Stimulated activated CD8-positive, alpha-beta memory T cell treated with anti-CD3 and anti-CD28 coated beads, Interleukin-12 subunit alpha, Interleukin-12 subunit beta, amount 100 ng/mL, for 24 hours (primary cell): Measurements from ENCODE around the gene GLI1.

Experiments
- DNase-seq: peaks from one replicate; pipeline ENCODE4 v3.0.0-alpha.2; 2020; ENCODE audit errors: extremely low read depth

GLI1 gene

DNA sequence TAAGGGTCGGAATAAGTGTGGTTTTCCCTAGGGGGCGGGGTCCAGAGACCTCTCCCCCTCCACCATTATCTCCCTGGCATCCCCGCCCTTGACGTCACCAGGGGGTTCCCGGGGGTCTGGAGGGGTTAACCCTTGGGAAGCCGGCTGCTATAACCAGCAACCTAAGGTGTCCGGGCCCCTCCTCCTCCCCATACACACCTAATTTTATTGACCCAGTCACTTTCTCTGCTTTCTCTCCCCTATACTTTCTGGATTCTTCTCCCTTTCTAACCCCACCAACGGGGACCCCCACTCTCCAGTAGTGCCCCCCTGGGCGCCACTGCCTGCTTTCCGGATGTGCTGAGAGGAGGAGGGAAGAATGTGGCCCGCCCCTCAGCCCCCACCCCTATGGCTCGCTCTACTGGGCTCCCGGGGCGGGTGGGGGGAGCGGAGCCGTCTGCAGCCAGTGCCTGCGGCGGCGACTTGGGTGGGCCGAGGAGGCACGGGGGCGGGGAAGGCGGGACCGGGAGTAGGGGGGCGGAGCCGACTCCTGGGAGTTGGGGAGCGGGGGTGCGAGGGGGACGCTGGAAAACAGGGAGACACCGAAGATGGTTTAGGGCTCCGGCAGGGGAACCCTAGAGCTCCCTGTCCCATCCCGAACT lies 1.8 kb downstream of the GLI1 start:
- no peak for DNase-seq

DNA sequence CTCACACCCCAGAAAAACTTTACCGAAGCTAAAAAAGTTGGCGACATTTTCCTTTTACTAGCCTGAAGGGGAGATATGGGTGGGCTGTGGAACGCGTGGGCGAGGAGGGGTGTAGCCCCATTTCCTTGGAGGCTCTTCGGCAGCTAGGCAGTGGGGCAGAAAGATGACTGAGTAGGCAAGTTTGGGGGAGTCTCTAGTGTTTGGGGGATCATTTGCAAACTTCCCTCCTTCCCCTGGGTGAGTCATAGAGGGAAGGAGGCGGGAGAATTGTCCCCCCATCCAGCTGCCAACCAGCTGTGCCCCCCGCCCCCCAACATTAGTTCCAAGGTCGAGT lies 2.3 kb downstream of the GLI1 start:
- DNase-seq, result no peak

GRCh38 chr12:57462251-57462911 lies 2.8 kb downstream of the GLI1 start:
- DNase-seq, result peak; percentile 66

DNA sequence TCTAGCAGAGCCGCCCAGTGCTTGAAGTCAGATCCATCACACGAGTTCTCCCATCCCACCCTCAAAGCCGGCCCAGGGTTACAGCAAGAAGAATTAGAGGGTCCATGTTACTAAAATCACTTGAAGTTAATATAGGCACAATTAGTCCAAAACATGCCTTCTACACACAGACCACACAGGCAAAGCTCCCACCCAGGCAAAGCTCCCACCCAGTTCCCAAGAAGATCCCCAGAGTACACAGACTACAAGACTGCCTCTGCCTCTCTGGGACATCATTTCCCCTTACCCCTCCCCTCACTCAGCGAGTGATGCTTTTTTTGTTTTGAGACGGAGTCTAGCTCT lies 3.3 kb downstream of the GLI1 start:
- no peak for DNase-seq

GRCh38 chr12:57464569-57464968 lies 5.0 kb downstream of the GLI1 start:
- no peak for DNase-seq

- no peak for DNase-seq
Observed at GRCh38 chr12:57465030-57465746, 5.6 kb downstream of the GLI1 start.

DNA sequence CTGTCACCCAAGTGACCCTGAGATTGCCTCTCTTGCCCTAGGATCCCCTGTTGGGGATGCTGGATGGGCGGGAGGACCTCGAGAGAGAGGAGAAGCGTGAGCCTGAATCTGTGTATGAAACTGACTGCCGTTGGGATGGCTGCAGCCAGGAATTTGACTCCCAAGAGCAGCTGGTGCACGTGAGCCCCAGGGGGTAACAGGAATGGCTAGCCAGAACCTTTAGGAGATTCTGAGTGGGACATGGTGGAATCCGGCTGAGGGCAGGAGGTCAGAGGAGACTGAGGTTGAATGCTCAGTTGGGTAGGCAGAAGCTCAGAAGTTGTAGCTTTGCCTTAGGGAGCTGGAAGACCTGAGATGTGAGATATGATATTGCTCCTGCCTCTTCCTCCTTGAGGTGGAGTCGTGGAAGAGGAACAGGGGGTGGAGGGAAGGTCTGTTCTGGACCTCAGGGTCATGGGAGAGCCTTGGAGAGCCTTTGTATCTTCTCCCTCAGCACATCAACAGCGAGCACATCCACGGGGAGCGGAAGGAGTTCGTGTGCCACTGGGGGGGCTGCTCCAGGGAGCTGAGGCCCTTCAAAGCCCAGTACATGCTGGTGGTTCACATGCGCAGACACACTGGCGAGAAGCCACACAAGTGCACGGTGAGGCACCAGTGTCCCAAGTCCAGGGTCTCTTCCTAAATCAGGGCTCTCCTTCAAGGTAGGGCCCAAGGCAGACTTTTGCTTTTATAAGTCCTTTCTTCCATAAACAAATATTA lies 6.3 kb downstream of the GLI1 start:
- no peak for DNase-seq

DNA sequence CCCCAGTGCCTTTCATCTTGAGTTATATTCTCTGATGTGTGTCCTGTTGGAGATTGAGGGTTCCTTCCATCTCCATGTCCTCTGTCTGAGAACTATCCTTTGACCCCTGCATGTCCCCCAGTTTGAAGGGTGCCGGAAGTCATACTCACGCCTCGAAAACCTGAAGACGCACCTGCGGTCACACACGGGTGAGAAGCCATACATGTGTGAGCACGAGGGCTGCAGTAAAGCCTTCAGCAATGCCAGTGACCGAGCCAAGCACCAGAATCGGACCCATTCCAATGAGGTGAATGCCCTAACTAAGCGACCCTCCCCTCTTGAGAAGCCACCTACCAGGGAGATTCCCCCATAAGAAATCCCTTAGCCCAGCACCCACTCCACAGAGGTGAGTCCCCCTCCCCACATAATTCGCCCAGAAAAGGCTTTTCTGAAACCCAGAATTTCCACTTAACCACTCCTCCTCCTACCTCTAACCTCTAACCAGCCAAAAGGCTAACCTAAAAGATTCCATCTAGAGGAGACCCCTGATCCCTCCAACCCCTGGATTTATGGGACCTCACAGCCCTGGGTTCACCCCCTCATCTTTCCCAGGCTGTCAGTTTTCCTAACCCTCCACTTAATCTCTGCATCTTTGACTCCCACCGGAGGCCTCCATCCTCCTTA lies 7.8 kb downstream of the GLI1 start:
- DNase-seq, result no peak

GRCh38 chr12:57467915-57468314 lies 8.3 kb downstream of the GLI1 start:
- DNase-seq, result no peak

- no peak for DNase-seq
Observed at GRCh38 chr12:57469296-57470164, 9.9 kb downstream of the GLI1 start.

- DNase-seq, result no peak
Observed at GRCh38 chr12:57470286-57470969, 10.8 kb downstream of the GLI1 start.

- DNase-seq, result no peak
Observed at GRCh38 chr12:57470970-57471656, 11.5 kb downstream of the GLI1 start.

- DNase-seq, result no peak
Observed at GRCh38 chr12:57471661-57472060, 12.1 kb downstream of the GLI1 start.

DNA sequence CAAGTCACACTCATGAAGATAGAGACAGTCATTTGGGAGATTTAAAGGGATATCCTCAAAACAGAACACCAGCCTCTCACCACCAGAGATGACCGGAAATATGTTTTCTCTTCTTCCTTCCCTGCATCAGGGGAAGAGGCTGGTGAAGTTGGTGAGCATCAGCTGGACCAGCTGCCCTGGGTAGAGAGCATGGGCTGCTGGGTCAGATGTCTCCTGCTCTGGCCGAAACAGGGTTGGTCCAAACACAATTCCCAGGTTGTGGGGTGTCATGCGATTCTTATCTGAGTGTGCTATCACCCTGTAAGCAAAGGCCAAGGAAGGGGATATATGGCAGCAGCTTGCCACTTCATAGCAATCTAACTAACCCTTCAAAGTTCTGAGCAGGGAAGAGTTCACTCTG lies 12.8 kb downstream of the GLI1 start:
- no peak for DNase-seq

DNA sequence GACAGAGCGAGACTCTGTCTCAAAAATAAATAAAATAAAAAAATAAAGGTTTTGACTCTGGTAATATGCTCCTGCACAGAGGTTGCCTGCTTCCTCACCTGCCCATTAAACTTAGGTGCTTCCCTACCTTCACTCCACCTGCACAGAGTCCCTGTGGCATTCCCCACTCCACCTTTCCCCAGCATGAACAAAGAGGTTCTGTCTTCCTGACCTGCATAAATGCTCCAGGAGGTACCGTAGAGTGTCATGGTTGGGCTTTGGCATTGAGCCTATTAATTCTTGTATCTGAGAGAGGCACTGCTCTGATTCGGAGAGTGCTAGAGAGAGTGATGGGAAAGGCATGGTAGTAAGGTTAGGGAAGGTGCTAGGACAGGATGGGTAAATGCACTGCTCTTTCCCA lies 13.8 kb downstream of the GLI1 start:
- DNase-seq, result no peak

DNA sequence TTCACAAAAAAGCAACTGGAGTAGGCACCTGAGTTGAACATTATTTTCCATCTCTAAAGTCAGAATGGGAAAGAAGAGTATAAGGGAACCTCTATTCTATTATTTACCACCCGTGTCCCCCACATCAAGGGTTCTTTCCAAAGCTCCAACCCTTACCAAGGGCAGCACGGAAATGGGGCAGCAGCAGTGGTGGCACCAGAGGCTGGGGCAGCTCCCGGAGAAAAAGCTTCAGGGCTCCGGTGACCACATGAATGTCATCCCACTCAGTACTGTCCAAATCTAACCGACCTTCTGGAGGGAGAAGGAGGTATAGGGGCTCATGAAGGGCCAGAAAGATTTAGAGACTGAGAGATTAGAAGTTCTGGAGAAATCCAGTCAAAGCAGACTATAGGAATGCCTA lies 14.3 kb downstream of the GLI1 start:
- no peak for DNase-seq

DNA sequence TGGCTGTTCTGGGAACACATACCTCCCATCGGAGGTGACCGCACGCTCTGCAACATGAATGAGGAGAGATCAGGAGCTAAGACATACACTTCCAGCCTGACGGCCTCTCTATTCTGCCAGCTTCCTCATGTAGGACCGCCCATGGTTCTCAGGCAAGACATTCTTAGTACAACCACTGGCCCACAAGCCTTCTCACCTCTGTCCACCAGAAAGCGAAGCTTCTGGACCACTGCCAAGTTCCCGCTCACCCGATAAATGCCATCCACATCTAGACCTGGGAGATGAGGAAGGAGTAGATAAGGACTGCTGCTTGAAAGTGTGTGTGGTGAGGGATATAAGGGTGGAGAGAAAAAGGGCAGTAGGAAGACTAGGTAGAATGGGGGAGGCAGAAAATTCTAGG lies 14.8 kb downstream of the GLI1 start:
- DNase-seq, result no peak

DNA sequence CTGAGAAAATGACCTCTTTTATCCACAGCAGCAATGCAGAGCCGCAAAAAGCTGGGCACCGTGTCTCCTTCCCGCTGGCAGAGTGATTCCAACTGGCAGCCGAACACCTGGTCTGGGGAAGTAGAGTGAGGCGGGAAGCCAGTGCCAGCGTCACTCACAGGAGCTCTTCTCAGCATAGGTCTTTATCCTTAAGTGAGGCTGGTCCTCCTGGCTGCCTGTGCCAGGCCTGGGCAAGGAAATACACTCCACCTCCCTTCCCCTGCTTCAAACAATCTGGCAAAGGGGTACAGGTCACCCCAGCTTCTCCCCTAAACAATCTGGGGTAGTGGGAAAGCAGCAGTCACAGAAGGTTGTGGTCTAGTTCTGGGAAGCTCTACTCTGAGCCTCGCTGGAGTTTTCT lies 15.3 kb downstream of the GLI1 start:
- DNase-seq, result no peak

- DNase-seq, result no peak
Observed at GRCh38 chr12:57475271-57476161, 15.9 kb downstream of the GLI1 start.
